Neural cell (in vitro differentiated cells): ENCODE measurements around the gene ANP32E. TPM values are rescaled to one million over a fixed set of nuclear protein-coding genes. Genes with fewer than 3 reads are reported as not detected.

Experiments
- H2AFZ ChIP-seq: fragments of 200-600, 300-800 bp; sonication (generic), shearing (Covaris generic); 2 replicates; pipeline ENCODE4 v1.6.0; 2014; ENCODE audit warnings: low read depth, mild to moderate bottlenecking, antibody characterized with exemption, low read length, moderate library complexity
- H3F3A ChIP-seq: fragments of 200-600 bp; shearing (Covaris generic); 2 replicates; pipeline ENCODE4 v1.6.1; 2016; ENCODE audit warnings: mild to moderate bottlenecking, moderate library complexity, mixed read lengths, antibody characterized with exemption, low read length; ENCODE audit not compliant: insufficient read depth, poor library complexity, severe bottlenecking
- H3K27ac ChIP-seq: fragments of 200-600, 300-800 bp; sonication (generic), shearing (Covaris generic); 2 replicates; pipeline ENCODE4 v1.5.1; 2014; ENCODE audit warnings: mild to moderate bottlenecking, low read length, moderate library complexity
- H3K27me3 ChIP-seq: fragments of 300-800, 200-600 bp; sonication (generic), shearing (Covaris generic); 2 replicates; pipeline ENCODE4 v1.6.0; 2014; ENCODE audit warnings: mild to moderate bottlenecking, low read depth, low read length, moderate library complexity; ENCODE audit not compliant: insufficient read depth
- H3K36me3 ChIP-seq: fragments of 300-800, 200-600 bp; sonication (generic), shearing (Covaris generic); 2 replicates; pipeline ENCODE4 v1.5.1; 2014; ENCODE audit warnings: mild to moderate bottlenecking, antibody characterized with exemption, low read length, moderate library complexity; ENCODE audit not compliant: insufficient read depth
- H3K4me2 ChIP-seq: fragments of 300-800, 200-600 bp; sonication (generic), shearing (Covaris generic); 2 replicates; pipeline ENCODE4 v1.6.0; 2014; ENCODE audit warnings: mild to moderate bottlenecking, low read length
- H3K4me3 ChIP-seq: fragments of 300-800, 200-600 bp; sonication (generic), shearing (Covaris generic); 2 replicates; pipeline ENCODE4 v1.5.1; 2014; ENCODE audit warnings: mild to moderate bottlenecking, low read length, moderate library complexity
- H3K79me2 ChIP-seq: fragments of 200-600 bp; shearing (Covaris generic); replicated peaks from 2 replicates; pipeline ENCODE4 v1.6.0; 2014; ENCODE audit warnings: mild to moderate bottlenecking, low read length, moderate library complexity; ENCODE audit not compliant: insufficient read depth
- H3K9ac ChIP-seq: fragments of 300-800, 200-600 bp; sonication (generic), shearing (Covaris generic); 2 replicates; pipeline ENCODE4 v1.6.1; 2016; ENCODE audit warnings: mild to moderate bottlenecking, low read length, mixed read lengths
- H3K9me2 ChIP-seq: fragments of 200-600 bp; shearing (Covaris generic); 2 replicates; pipeline ENCODE4 v1.6.1; 2016; ENCODE audit warnings: mild to moderate bottlenecking, low read length, mixed read lengths; ENCODE audit not compliant: insufficient read depth
- H3K9me3 ChIP-seq: fragments of 200-600, 300-800 bp; sonication (generic), shearing (Covaris generic); 2 replicates; pipeline ENCODE4 v1.6.1; 2016; ENCODE audit warnings: mild to moderate bottlenecking, mixed run types, low read length, moderate library complexity, mixed read lengths
- H4K20me1 ChIP-seq: fragments of 200-600 bp; shearing (Covaris generic); 2 replicates; pipeline ENCODE4 v1.6.1; 2016; ENCODE audit warnings: mild to moderate bottlenecking, mixed run types; ENCODE audit not compliant: insufficient read depth
- CTCF ChIP-seq: fragments of 450-650 bp; IDR thresholded peaks from 2 replicates; pipeline ENCODE4 v1.5.1; 2014; ENCODE audit warnings: antibody characterized with exemption, mild to moderate bottlenecking, moderate library complexity; ENCODE audit not compliant: poor library complexity, severe bottlenecking
- EP300 ChIP-seq: fragments of 450-650 bp; conservative IDR thresholded peaks from 2 replicates; pipeline ENCODE4 v1.6.1; 2014; ENCODE audit warnings: antibody characterized with exemption, mild to moderate bottlenecking, moderate library complexity; ENCODE audit not compliant: poor library complexity, severe bottlenecking
- EZH2 ChIP-seq: fragments of 200-600, 300-800 bp; shearing (Covaris generic), sonication (generic); IDR thresholded peaks from 2 replicates; pipeline ENCODE4 v1.6.1; 2014; ENCODE audit warnings: antibody characterized with exemption, low read length, borderline replicate concordance, mild to moderate bottlenecking; ENCODE audit not compliant: insufficient read depth, poor library complexity, severe bottlenecking
- MXI1 ChIP-seq: fragments of 450-650 bp; conservative IDR thresholded peaks from 2 replicates; pipeline ENCODE4 v1.6.1; 2014; ENCODE audit warnings: antibody characterized with exemption, mild to moderate bottlenecking; ENCODE audit not compliant: poor library complexity, severe bottlenecking
- POLR2AphosphoS5 ChIP-seq: IDR thresholded peaks from 2 replicates; pipeline ENCODE4 v1.6.1; 2012
- RAD21 ChIP-seq: fragments of 450-650 bp; conservative IDR thresholded peaks from 2 replicates; pipeline ENCODE4 v1.6.1; 2014; ENCODE audit warnings: antibody characterized with exemption, mild to moderate bottlenecking, moderate library complexity
- REST ChIP-seq: IDR thresholded peaks from 2 replicates; pipeline ENCODE4 v1.6.1; 2012; ENCODE audit warnings: borderline replicate concordance
- SMC3 ChIP-seq: fragments of 450-650 bp; conservative IDR thresholded peaks from 2 replicates; pipeline ENCODE4 v1.6.1; 2014; ENCODE audit warnings: antibody characterized with exemption, mild to moderate bottlenecking, moderate library complexity; ENCODE audit not compliant: poor library complexity
- TAF1 ChIP-seq: IDR thresholded peaks from 2 replicates; pipeline ENCODE4 v1.6.1; 2012; ENCODE audit warnings: low read depth
- polyA plus RNA-seq: library from polyadenylated mRNA; depleted of rRNA; stranded (reverse); fragments of >200 nt; gene quantifications from 2 replicates; pipeline ENCODE4 v1.2.3, GENCODE V29; 2014

ANP32E gene
- polyA plus RNA-seq, 1 donor from 2014 or later = 17.9 TPM

- Histone ChIP-seq H4K20me1 (no peaks in the 10 kb centered on the region), H2AFZ (peak overlapping the region; percentile 51), H3K4me3 (peak overlapping the region; percentile 85), H3K4me2 (peak overlapping the region; percentile 69), H3K79me2 (peaks cover 21% of the 10 kb centered on the region), H3K9ac (peak overlapping the region; percentile 24), H3K27me3 (no peaks in the 10 kb centered on the region), H3K9me2 (no peaks in the 10 kb centered on the region), H3K36me3 (no peaks in the 10 kb centered on the region), H3K27ac (peak overlapping the region; percentile 17), H3K9me3 (no peaks in the 10 kb centered on the region), H3F3A (no peaks in the 10 kb centered on the region)
- TF ChIP-seq MXI1 = no peak
- no peak for TF ChIP-seq CTCF
- TF ChIP-seq POLR2AphosphoS5 = no peak
- TF ChIP-seq EZH2 = no peak
- TF ChIP-seq TAF1 = no peak
- TF ChIP-seq RAD21 = no peak
- TF ChIP-seq EP300 = no peak
- no peak for TF ChIP-seq REST
- no peak for TF ChIP-seq SMC3
These were observed 745 bp upstream of the ANP32E start for GRCh38 chr1:150236614-150237100.

GRCh38 chr1:150235294-150235851 is 539 bp downstream of the ANP32E start:
- TF ChIP-seq REST (no peak), TAF1 (no peak), MXI1 (no peak), SMC3 (no peak), POLR2AphosphoS5 (no peak), CTCF (no peak), RAD21 (no peak), EZH2 (no peak), EP300 (no peak)
- Histone ChIP-seq H3K36me3 (no peaks in the 10 kb centered on the region), H3K4me2 (peak overlapping the region; percentile 91), H3K9me2 (no peaks in the 10 kb centered on the region), H3K9me3 (no peaks in the 10 kb centered on the region), H2AFZ (peak overlapping the region; percentile 29), H3K9ac (peak overlapping the region; percentile 55), H4K20me1 (no peaks in the 10 kb centered on the region), H3K79me2 (peaks cover 27% of the 10 kb centered on the region), H3F3A (no peaks in the 10 kb centered on the region), H3K27ac (peak overlapping the region; percentile 15), H3K27me3 (no peaks in the 10 kb centered on the region), H3K4me3 (peak overlapping the region; percentile 85)
